GM12875 (cell line): ENCODE measurements around the gene KPTN.

Experiments used
- H3K4me3 ChIP-seq: one replicate; pipeline ENCODE4 v1.5.1; 2011; ENCODE audit warnings: low read depth, low read length, control low read depth
- CTCF ChIP-seq: IDR thresholded peaks from 2 replicates; pipeline ENCODE4 v1.5.1; 2011; ENCODE audit warnings: low read depth, mild to moderate bottlenecking, control low read depth, inconsistent platforms, low read length, moderate library complexity, borderline replicate concordance; ENCODE audit not compliant: insufficient read depth

Gene KPTN

GRCh38 chr19:47465957-47466356 lies 18.1 kb downstream of the KPTN start:
- TF ChIP-seq CTCF, result no peak

GRCh38 chr19:47464675-47465419 lies 19.2 kb downstream of the KPTN start:
- H3K4me3 ChIP-seq, result no peak overlapping the region
- no peak for TF ChIP-seq CTCF

More at GRCh38 chr19:47465957-47466356, 18.1 kb downstream of the KPTN start:
- no peak overlapping the region for H3K4me3 ChIP-seq

GRCh38 chr19:47461876-47462275 lies 22.1 kb downstream of the KPTN start:
- H3K4me3 ChIP-seq, result no peak overlapping the region
- no peak for TF ChIP-seq CTCF

- no peak for TF ChIP-seq CTCF
- H3K4me3 ChIP-seq, result no peak overlapping the region
These were observed 24.5 kb downstream of the KPTN start for GRCh38 chr19:47459477-47459876.

GRCh38 chr19:47458672-47459071 lies 25.3 kb downstream of the KPTN start:
- TF ChIP-seq CTCF, result no peak
- H3K4me3 ChIP-seq, result no peak overlapping the region

- H3K4me3 ChIP-seq, result no peak overlapping the region
- TF ChIP-seq CTCF, result no peak
These were observed 27.1 kb downstream of the KPTN start for GRCh38 chr19:47456721-47457474.

GRCh38 chr19:47450478-47450877 lies 33.5 kb downstream of the KPTN start:
- no peak for TF ChIP-seq CTCF
- no peak overlapping the region for H3K4me3 ChIP-seq
